Parathyroid adenoma (tissue), 2 donors: ENCODE measurements around the gene OXCT2.

Source experiments
- H2AFZ ChIP-seq: fragments of 300-600 bp; sonication (generic); one replicate; pipeline ENCODE4 v1.7.0; 2017; ENCODE audit warnings: antibody characterized with exemption, mild to moderate bottlenecking
- H3K27ac ChIP-seq: fragments of 300-600 bp; sonication (generic); one replicate; pipeline ENCODE4 v1.7.0; 2017
- H3K27me3 ChIP-seq: fragments of 300-600 bp; sonication (generic); one replicate; pipeline ENCODE4 v1.7.0; 2017; ENCODE audit warnings: low read length; ENCODE audit not compliant: control insufficient read depth, insufficient read depth
- H3K36me3 ChIP-seq: fragments of 300-600 bp; sonication (generic); one replicate; pipeline ENCODE4 v1.7.0; 2017; ENCODE audit warnings: low read length; ENCODE audit not compliant: control insufficient read depth, insufficient read depth
- H3K4me1 ChIP-seq: fragments of 300-600 bp; sonication (generic); one replicate; pipeline ENCODE4 v1.7.0; 2017; ENCODE audit warnings: control low read depth
- H3K4me2 ChIP-seq: fragments of 300-600 bp; sonication (generic); one replicate; pipeline ENCODE4 v1.7.0; 2017; ENCODE audit warnings: low read length
- H3K4me3 ChIP-seq: fragments of 300-600 bp; sonication (generic); one replicate; pipeline ENCODE4 v1.7.0; 2017; ENCODE audit warnings: low read depth, low read length
- H3K79me2 ChIP-seq: fragments of 300-600 bp; sonication (generic); one replicate; pipeline ENCODE4 v1.7.0; 2017; ENCODE audit warnings: control low read depth
- H3K9ac ChIP-seq: fragments of 300-600 bp; sonication (generic); one replicate; pipeline ENCODE4 v1.7.0; 2017; ENCODE audit warnings: mild to moderate bottlenecking
- H3K9me3 ChIP-seq: fragments of 300-600 bp; sonication (generic); one replicate; pipeline ENCODE4 v1.7.0; 2017; ENCODE audit warnings: low read length; ENCODE audit not compliant: control insufficient read depth
- CTCF ChIP-seq: fragments of 300-600 bp; sonication (generic); IDR thresholded peaks from one replicate; pipeline ENCODE4 v1.7.0; 2017; ENCODE audit warnings: antibody characterized with exemption, mild to moderate bottlenecking
- donor health status: primary hyperparathyroidism.

OXCT2 gene

GRCh38 chr1:39812913-39813312 is 41.8 kb upstream of the OXCT2 start:
- TF ChIP-seq CTCF = no peak
- Histone ChIP-seq H2AFZ (no peak overlapping the region), H3K27me3 (no peaks in the 10 kb centered on the region), H3K4me3 (no peak overlapping the region), H3K9ac (no peak overlapping the region), H3K4me1 (no peaks in the 10 kb centered on the region), H3K36me3 (no peaks in the 10 kb centered on the region), H3K79me2 (no peaks in the 10 kb centered on the region), H3K27ac (no peak overlapping the region), H3K4me2 (no peak overlapping the region), H3K9me3 (no peaks in the 10 kb centered on the region)

- Histone ChIP-seq H3K4me1 (no peaks in the 10 kb centered on the region), H3K4me2 (no peak overlapping the region), H3K9ac (no peak overlapping the region), H3K4me3 (no peak overlapping the region), H3K79me2 (no peaks in the 10 kb centered on the region), H3K36me3 (no peaks in the 10 kb centered on the region), H3K9me3 (no peaks in the 10 kb centered on the region), H2AFZ (no peak overlapping the region), H3K27me3 (no peaks in the 10 kb centered on the region), H3K27ac (no peak overlapping the region)
- TF ChIP-seq CTCF = no peak
Observed at GRCh38 chr1:39808784-39809517, 37.8 kb upstream of the OXCT2 start.

GRCh38 chr1:39805385-39805784 is 34.2 kb upstream of the OXCT2 start:
- H3K79me2 ChIP-seq = no peaks in the 10 kb centered on the region
- H3K36me3 ChIP-seq = no peaks in the 10 kb centered on the region
- H3K27me3 ChIP-seq = no peaks in the 10 kb centered on the region
- H3K4me3 ChIP-seq = no peak overlapping the region
- no peak overlapping the region for H3K9ac ChIP-seq
- H3K4me1 ChIP-seq = no peaks in the 10 kb centered on the region
- H2AFZ ChIP-seq = no peak overlapping the region
- no peak for TF ChIP-seq CTCF
- H3K9me3 ChIP-seq = no peaks in the 10 kb centered on the region
- no peak overlapping the region for H3K4me2 ChIP-seq
- no peak overlapping the region for H3K27ac ChIP-seq

GRCh38 chr1:39802496-39803260 is 31.5 kb upstream of the OXCT2 start:
- no peaks in the 10 kb centered on the region for H3K79me2 ChIP-seq
- no peak overlapping the region for H3K4me3 ChIP-seq
- no peaks in the 10 kb centered on the region for H3K36me3 ChIP-seq
- H2AFZ ChIP-seq = no peak overlapping the region
- no peaks in the 10 kb centered on the region for H3K4me1 ChIP-seq
- no peaks in the 10 kb centered on the region for H3K27me3 ChIP-seq
- no peaks in the 10 kb centered on the region for H3K9me3 ChIP-seq
- H3K4me2 ChIP-seq = no peak overlapping the region
- TF ChIP-seq CTCF = no peak
- H3K27ac ChIP-seq = no peak overlapping the region
- H3K9ac ChIP-seq = no peak overlapping the region
